Osteoblast (primary cell): Measurements from ENCODE around the gene CRADD. TPM values are rescaled to one million over a fixed set of nuclear protein-coding genes. Genes with fewer than 3 reads are reported as not detected.

Experiments used
- DNase-seq: peaks from one replicate; pipeline ENCODE4 v3.0.0; 2011; ENCODE audit warnings: low spot score, mixed read lengths; ENCODE audit not compliant: insufficient read length; ENCODE audit errors: missing footprints
- H2AFZ ChIP-seq: 2 replicates; pipeline ENCODE4 v1.6.0; 2011; ENCODE audit warnings: mild to moderate bottlenecking, low read length
- H3K27ac ChIP-seq: 2 replicates; pipeline ENCODE4 v1.5.1; 2011; ENCODE audit warnings: mild to moderate bottlenecking, low read depth, low read length, moderate library complexity
- H3K27me3 ChIP-seq: 2 replicates; pipeline ENCODE4 v1.6.0; 2012; ENCODE audit warnings: mild to moderate bottlenecking, control low read depth, inconsistent platforms, low read length, moderate library complexity; ENCODE audit not compliant: insufficient read depth
- H3K36me3 ChIP-seq: 2 replicates; pipeline ENCODE4 v1.5.1; 2011; ENCODE audit warnings: mild to moderate bottlenecking, low read length, control low read depth, moderate library complexity; ENCODE audit not compliant: insufficient read depth
- H3K4me1 ChIP-seq: 2 replicates; pipeline ENCODE4 v1.5.1; 2011; ENCODE audit warnings: mild to moderate bottlenecking, low read length, control low read depth, moderate library complexity; ENCODE audit not compliant: insufficient read depth
- H3K4me2 ChIP-seq: 2 replicates; pipeline ENCODE4 v1.6.0; 2011; ENCODE audit warnings: mild to moderate bottlenecking, low read length; ENCODE audit not compliant: insufficient read depth
- H3K4me3 ChIP-seq: fragments of 200-600 bp; sonication (generic); 3 replicates; pipeline ENCODE4 v1.5.1; 2012; ENCODE audit warnings: mild to moderate bottlenecking, low read length, inconsistent platforms; ENCODE audit not compliant: insufficient read depth
- H3K79me2 ChIP-seq: 2 replicates; pipeline ENCODE4 v1.6.0; 2012; ENCODE audit warnings: mild to moderate bottlenecking, low read length, control low read depth, inconsistent platforms; ENCODE audit not compliant: insufficient read depth
- H3K9me3 ChIP-seq: 2 replicates; pipeline ENCODE4 v1.5.1; 2011; ENCODE audit warnings: low read depth, low read length, control low read depth
- H4K20me1 ChIP-seq: 2 replicates; pipeline ENCODE4 v1.6.0; 2012; ENCODE audit warnings: mild to moderate bottlenecking, low read length, control low read depth; ENCODE audit not compliant: insufficient read depth
- total RNA-seq: library from RNA; depleted of rRNA; stranded (reverse); fragments of >200 nt; gene quantifications from 2 replicates; pipeline ENCODE4 v1.2.3, GENCODE V29; 2012
- TF ChIP-seq, protein P1 (sequence below): IDR thresholded peaks from 2 replicates; pipeline ENCODE4 v1.5.1; 2011; ENCODE audit warnings: mild to moderate bottlenecking, low read depth, low read length, moderate library complexity; ENCODE audit errors: extremely low read depth

CRADD gene
- 15.3 and 15.6 TPM in 2 replicates for total RNA-seq

DNA sequence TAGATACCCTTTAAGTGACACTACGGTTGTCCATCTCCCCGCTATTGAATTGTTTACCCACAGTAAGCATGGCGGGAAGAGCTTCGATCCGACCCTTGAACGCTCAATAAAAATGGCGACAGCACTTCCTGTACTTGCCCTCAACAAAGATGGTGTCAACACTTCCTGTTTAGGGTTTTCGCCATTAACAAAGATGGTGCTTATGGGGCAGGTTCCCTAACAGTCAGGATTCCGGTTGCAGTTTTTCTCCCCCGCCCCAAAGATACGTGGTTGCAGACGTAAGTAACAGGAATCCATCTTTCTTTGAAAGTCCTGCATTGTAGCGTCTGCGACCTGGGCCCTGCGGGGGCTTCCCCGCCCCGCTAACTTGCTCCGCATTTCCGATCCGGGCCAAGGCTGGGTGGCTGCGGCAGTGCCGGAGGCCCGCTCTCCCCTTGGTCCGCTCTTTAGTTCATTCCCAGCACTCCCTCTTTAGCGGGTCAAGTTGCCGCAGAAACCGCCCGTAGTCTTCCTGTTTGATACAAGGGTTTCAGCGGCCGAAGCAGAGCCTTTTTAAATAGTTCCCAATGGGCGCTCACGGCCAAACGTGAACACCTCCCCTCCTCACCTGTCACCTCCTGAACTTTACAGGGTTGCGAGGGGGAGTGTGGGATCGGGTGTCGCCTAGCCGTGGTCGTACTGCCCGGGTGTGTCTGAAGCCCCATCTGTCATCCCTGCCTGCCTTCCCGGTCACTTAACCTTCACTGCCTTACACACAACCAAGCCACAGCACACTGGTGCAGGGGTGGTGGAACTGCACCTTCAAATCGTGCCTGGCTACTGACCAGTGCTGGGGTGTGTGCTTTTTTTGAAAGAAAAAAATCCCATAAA, at the start of gene CRADD:
Gene CRADD (plus strand): TSS at position 181 of the 870 bp plus-strand sequence.
- Histone ChIP-seq H2AFZ (peak within 1 kb of the TSS; percentile 99), H3K27ac (peak within 1 kb of the TSS; percentile 96), H3K9me3 (no peaks in the 10 kb centered on the region), H4K20me1 (no peaks in the 10 kb centered on the region), H3K4me2 (peak within 1 kb of the TSS; percentile 95), H3K4me3 (peak within 1 kb of the TSS; percentile 78), H3K36me3 (no peaks in the 10 kb centered on the region), H3K79me2 (no peaks in the 10 kb centered on the region), H3K4me1 (peaks cover 4% of the 10 kb centered on the region), H3K27me3 (no peaks in the 10 kb centered on the region)
- DNase-seq = peak; percentile 89
- TF ChIP-seq, protein P1, sequence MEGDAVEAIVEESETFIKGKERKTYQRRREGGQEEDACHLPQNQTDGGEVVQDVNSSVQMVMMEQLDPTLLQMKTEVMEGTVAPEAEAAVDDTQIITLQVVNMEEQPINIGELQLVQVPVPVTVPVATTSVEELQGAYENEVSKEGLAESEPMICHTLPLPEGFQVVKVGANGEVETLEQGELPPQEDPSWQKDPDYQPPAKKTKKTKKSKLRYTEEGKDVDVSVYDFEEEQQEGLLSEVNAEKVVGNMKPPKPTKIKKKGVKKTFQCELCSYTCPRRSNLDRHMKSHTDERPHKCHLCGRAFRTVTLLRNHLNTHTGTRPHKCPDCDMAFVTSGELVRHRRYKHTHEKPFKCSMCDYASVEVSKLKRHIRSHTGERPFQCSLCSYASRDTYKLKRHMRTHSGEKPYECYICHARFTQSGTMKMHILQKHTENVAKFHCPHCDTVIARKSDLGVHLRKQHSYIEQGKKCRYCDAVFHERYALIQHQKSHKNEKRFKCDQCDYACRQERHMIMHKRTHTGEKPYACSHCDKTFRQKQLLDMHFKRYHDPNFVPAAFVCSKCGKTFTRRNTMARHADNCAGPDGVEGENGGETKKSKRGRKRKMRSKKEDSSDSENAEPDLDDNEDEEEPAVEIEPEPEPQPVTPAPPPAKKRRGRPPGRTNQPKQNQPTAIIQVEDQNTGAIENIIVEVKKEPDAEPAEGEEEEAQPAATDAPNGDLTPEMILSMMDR = no peak

DNA sequence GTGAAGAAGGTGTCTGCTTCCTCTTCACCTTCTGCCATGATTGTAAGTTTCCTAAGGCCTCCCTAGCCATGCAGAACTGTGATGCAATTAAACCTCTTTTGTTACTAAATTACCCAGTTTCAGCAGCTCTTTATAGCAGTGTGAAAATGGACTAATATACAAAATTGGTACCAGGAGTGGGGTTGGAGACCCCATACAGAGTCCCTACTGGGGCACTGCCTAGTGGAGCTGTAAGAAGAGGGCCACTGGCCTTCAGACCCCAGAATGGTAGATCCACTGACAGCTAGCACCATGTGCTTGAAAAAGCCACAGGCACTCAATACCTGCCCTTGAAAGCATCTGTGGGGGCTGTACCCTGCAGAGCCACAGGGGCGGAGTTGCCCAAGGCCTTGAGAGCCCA, 44.8 kb upstream of the CRADD start:
- no peak overlapping the region for H2AFZ ChIP-seq
- peaks cover 9% of the 10 kb centered on the region for H3K4me1 ChIP-seq
- TF ChIP-seq, protein P1 = no peak
- no peaks in the 10 kb centered on the region for H3K79me2 ChIP-seq
- H3K4me2 ChIP-seq = no peak overlapping the region
- peaks cover 1% of the 10 kb centered on the region for H3K9me3 ChIP-seq
- no peak overlapping the region for H3K4me3 ChIP-seq
- H3K27me3 ChIP-seq = no peaks in the 10 kb centered on the region
- H3K27ac ChIP-seq = no peak overlapping the region
- no peaks in the 10 kb centered on the region for H4K20me1 ChIP-seq
- H3K36me3 ChIP-seq = no peaks in the 10 kb centered on the region
- no peak for DNase-seq

DNA sequence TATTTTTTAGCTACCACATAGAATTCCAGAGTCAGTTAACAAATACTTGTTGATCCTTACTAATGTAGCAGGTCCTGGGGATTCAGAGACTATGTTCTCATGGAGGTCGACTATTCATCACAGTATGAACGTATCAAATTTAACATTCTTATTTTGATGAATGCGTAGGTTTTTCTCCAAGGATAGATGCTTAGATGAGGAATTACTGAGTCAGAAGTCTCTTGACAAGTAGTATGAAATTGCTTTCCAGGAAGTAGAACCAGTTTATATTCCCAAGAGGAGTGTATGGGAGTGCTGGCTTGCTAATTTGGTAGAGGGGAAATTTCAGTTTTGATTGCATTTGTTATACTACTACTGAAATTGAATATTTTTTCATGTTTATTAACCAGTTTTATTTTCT, 42.8 kb upstream of the CRADD start:
- Histone ChIP-seq H3K79me2 (no peaks in the 10 kb centered on the region), H3K27me3 (no peaks in the 10 kb centered on the region), H3K9me3 (peaks cover 1% of the 10 kb centered on the region), H4K20me1 (no peaks in the 10 kb centered on the region), H3K27ac (peak overlapping the region; percentile 78), H3K4me1 (peaks cover 9% of the 10 kb centered on the region), H2AFZ (no peak overlapping the region), H3K36me3 (no peaks in the 10 kb centered on the region), H3K4me3 (no peak overlapping the region), H3K4me2 (peak overlapping the region; percentile 5)
- DNase-seq = peak; percentile 95
- TF ChIP-seq, protein P1 = no peak

DNA sequence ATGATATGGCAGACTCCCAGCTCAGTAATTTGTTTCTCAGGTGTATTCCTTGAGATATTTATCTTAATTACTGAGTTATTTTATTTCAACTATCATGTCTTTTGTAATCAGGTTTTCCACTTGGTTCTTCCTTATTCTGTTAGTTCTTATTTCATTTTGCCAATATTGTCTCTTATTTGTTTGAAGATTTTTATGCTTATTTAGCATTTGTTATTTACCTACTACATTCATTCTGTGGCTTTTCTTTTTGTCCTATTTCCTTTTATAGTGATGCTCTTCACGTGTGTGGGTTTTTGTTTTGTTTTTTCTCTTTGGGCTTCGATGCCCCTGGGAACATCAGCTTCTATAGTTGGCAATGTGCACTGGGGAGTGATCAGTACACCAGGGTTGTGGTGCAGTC, 40.5 kb upstream of the CRADD start:
- H3K27ac ChIP-seq = no peak overlapping the region
- no peaks in the 10 kb centered on the region for H4K20me1 ChIP-seq
- H3K4me3 ChIP-seq = no peak overlapping the region
- TF ChIP-seq, protein P1 = no peak
- no peaks in the 10 kb centered on the region for H3K79me2 ChIP-seq
- peaks cover 9% of the 10 kb centered on the region for H3K4me1 ChIP-seq
- H3K27me3 ChIP-seq = no peaks in the 10 kb centered on the region
- peak overlapping the region; percentile 10 for H2AFZ ChIP-seq
- no peak overlapping the region for H3K4me2 ChIP-seq
- no peaks in the 10 kb centered on the region for H3K36me3 ChIP-seq
- DNase-seq = no peak
- H3K9me3 ChIP-seq = peaks cover 1% of the 10 kb centered on the region
